HL-60 (cell line): ENCODE measurements around the gene DSCAML1.

Experiments
- GABPA ChIP-seq: IDR thresholded peaks from 2 replicates; pipeline ENCODE4 v1.6.1; 2012; ENCODE audit warnings: low read depth
- POLR2AphosphoS5 ChIP-seq: IDR thresholded peaks from 2 replicates; pipeline ENCODE4 v1.6.1; 2012; ENCODE audit warnings: low read depth
- REST ChIP-seq: IDR thresholded peaks from 2 replicates; pipeline ENCODE4 v1.6.1; 2012; ENCODE audit warnings: low read depth; ENCODE audit not compliant: insufficient replicate concordance
- TF ChIP-seq, protein P1 (sequence below): IDR thresholded peaks from one replicate; pipeline ENCODE4 v1.5.1; 2011; ENCODE audit warnings: low read length, control low read depth, inconsistent platforms; ENCODE audit not compliant: insufficient read depth

DNA sequence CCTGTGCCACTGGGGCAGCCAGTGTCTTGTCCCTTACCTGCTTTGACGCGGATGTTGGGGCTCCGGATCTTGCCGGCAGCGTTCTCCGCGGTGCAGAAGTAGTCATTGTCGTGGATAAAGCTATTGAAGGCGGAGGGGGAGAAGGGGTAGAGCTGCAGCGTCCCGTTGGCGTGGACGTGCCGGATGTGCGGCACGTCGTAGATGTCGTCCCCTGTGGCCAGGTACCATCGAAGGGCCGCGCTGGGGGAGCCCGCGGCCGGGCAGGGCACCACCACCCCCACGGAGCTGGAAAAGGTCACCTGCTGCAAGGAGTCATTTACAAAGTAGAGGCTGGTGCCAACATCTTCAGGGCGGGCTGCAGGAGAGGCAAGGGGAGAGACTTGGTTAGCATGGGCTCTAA lies 16.6 kb downstream of the DSCAML1 start:
- no peak for TF ChIP-seq POLR2AphosphoS5
- no peak for TF ChIP-seq REST
- TF ChIP-seq, protein P1, sequence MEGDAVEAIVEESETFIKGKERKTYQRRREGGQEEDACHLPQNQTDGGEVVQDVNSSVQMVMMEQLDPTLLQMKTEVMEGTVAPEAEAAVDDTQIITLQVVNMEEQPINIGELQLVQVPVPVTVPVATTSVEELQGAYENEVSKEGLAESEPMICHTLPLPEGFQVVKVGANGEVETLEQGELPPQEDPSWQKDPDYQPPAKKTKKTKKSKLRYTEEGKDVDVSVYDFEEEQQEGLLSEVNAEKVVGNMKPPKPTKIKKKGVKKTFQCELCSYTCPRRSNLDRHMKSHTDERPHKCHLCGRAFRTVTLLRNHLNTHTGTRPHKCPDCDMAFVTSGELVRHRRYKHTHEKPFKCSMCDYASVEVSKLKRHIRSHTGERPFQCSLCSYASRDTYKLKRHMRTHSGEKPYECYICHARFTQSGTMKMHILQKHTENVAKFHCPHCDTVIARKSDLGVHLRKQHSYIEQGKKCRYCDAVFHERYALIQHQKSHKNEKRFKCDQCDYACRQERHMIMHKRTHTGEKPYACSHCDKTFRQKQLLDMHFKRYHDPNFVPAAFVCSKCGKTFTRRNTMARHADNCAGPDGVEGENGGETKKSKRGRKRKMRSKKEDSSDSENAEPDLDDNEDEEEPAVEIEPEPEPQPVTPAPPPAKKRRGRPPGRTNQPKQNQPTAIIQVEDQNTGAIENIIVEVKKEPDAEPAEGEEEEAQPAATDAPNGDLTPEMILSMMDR = no peak
- TF ChIP-seq GABPA = no peak
